Brain pericyte (primary cell): Measurements from ENCODE around the gene CHAF1B.
"Not testable (repeated sequence)": the region's sequence is repeated elsewhere in the genome, so short reads cannot be mapped to it uniquely, and the experiment has no call there.

ENCODE experiments used
- DNase-seq: peaks from one replicate; pipeline ENCODE4 v3.0.0-alpha.2; 2012; ENCODE audit warnings: low read depth, low spot score

CHAF1B gene

GRCh38 chr21:36388096-36388495 lies 2.9 kb downstream of the CHAF1B start:
- no peak for DNase-seq

GRCh38 chr21:36388835-36389234 lies 3.6 kb downstream of the CHAF1B start:
- no peak for DNase-seq

GRCh38 chr21:36391649-36392048 lies 6.5 kb downstream of the CHAF1B start:
- DNase-seq, result not testable (repeated sequence)

- no peak for DNase-seq
Measured at GRCh38 chr21:36395353-36396111, 10.3 kb downstream of the CHAF1B start.

- DNase-seq, result no peak
Measured at GRCh38 chr21:36396325-36396724, 11.1 kb downstream of the CHAF1B start.

- DNase-seq, result no peak
Measured at GRCh38 chr21:36396971-36397370, 11.8 kb downstream of the CHAF1B start.

- DNase-seq, result no peak
Measured at GRCh38 chr21:36397606-36398005, 12.4 kb downstream of the CHAF1B start.

- not testable (repeated sequence) for DNase-seq
Measured at GRCh38 chr21:36399736-36400135, 14.5 kb downstream of the CHAF1B start.

- no peak for DNase-seq
Measured at GRCh38 chr21:36400719-36401118, 15.5 kb downstream of the CHAF1B start.

- no peak for DNase-seq
Measured at GRCh38 chr21:36402339-36402738, 17.1 kb downstream of the CHAF1B start.

- no peak for DNase-seq
Measured at GRCh38 chr21:36403713-36404112, 18.5 kb downstream of the CHAF1B start.

- no peak for DNase-seq
Measured at GRCh38 chr21:36408568-36408967, 23.4 kb downstream of the CHAF1B start.

GRCh38 chr21:36411301-36411700 lies 26.1 kb downstream of the CHAF1B start:
- no peak for DNase-seq

- no peak for DNase-seq
Measured at GRCh38 chr21:36412916-36413315, 27.7 kb downstream of the CHAF1B start.

GRCh38 chr21:36415375-36415774 lies 30.2 kb downstream of the CHAF1B start:
- no peak for DNase-seq

GRCh38 chr21:36419241-36419640 lies 34.0 kb downstream of the CHAF1B start:
- no peak for DNase-seq

GRCh38 chr21:36419996-36420395 lies 34.8 kb downstream of the CHAF1B start:
- DNase-seq, result peak; percentile 42

GRCh38 chr21:36420571-36421339 lies 35.6 kb downstream of the CHAF1B start:
- DNase-seq, result no peak

GRCh38 chr21:36422279-36423098 lies 37.3 kb downstream of the CHAF1B start:
- no peak for DNase-seq

GRCh38 chr21:36423771-36424433 lies 38.7 kb downstream of the CHAF1B start:
- no peak for DNase-seq

- no peak for DNase-seq
Measured at GRCh38 chr21:36424592-36424991, 39.4 kb downstream of the CHAF1B start.

- no peak for DNase-seq
Measured at GRCh38 chr21:36425286-36425685, 40.1 kb downstream of the CHAF1B start.
